Panc1 (cell line): ENCODE data around the gene TMEM61. TPM values are rescaled to one million over a fixed set of nuclear protein-coding genes. Genes with fewer than 3 reads are reported as not detected.

Experiments
- ATAC-seq: fragments of 200-7000 bp; cut with Tn5 transposase; 2 replicates; pipeline ENCODE4 v1.9.1; 2020; ENCODE audit warnings: mild to moderate bottlenecking, moderate library complexity
- BruUV-seq: library from RNA; stranded (reverse); fragments of 400-500 nt; replicated peaks from 2 replicates; lab custom pipeline; 2021; lab: Mats Ljungman, UMichigan
- CTCF ChIA-PET: fragments of 300-600 bp; sonication (Branson Sonifier 250); formaldehyde crosslinking; loops from one replicate; lab custom pipeline; 2022; ENCODE audit warnings: antibody characterized with exemption; lab: Charles Lee
- POLR2A ChIA-PET: fragments of 300-600 bp; sonication (Branson Sonifier 250); formaldehyde crosslinking; loops from one replicate; lab custom pipeline; 2022; ENCODE audit warnings: antibody characterized with exemption; lab: Charles Lee
- DNase-seq: peaks from one replicate; pipeline ENCODE4 v3.0.0-alpha.2; 2010; ENCODE audit warnings: low read depth, low spot score
- H3K27ac ChIP-seq: 2 replicates; pipeline ENCODE4 v1.5.1; 2011; ENCODE audit warnings: mild to moderate bottlenecking, low read length, inconsistent platforms
- H3K27me3 ChIP-seq: fragments of 200-500 bp; sonication (Bioruptor generic); 2 replicates; pipeline ENCODE4 v1.6.0; 2014; ENCODE audit warnings: low read length, inconsistent platforms; ENCODE audit not compliant: control insufficient read depth, insufficient read depth
- H3K36me3 ChIP-seq: fragments of 200-500 bp; sonication (Bioruptor generic); 2 replicates; pipeline ENCODE4 v1.5.1; 2014; ENCODE audit warnings: inconsistent platforms, mild to moderate bottlenecking, low read length, moderate library complexity; ENCODE audit not compliant: control insufficient read depth, insufficient read depth
- H3K4me1 ChIP-seq: 2 replicates; pipeline ENCODE4 v1.5.1; 2011; ENCODE audit warnings: inconsistent platforms, mild to moderate bottlenecking, low read length, moderate library complexity; ENCODE audit not compliant: control insufficient read depth, insufficient read depth
- H3K4me3 ChIP-seq, 2 experiments: 2 replicates each; pipeline ENCODE4 v1.5.1; 2011 to 2012; ENCODE audit warnings: low read depth in 2 of 2, low read length in 2 of 2, mild to moderate bottlenecking in 2 of 2, inconsistent platforms in 1 of 2, moderate library complexity in 1 of 2
- H3K9me3 ChIP-seq: fragments of 200-500 bp; sonication (Bioruptor generic); 2 replicates; pipeline ENCODE4 v1.5.1; 2014; ENCODE audit warnings: low read depth, mild to moderate bottlenecking, inconsistent platforms, low read length, moderate library complexity; ENCODE audit not compliant: control insufficient read depth, insufficient read depth
- CTCF ChIP-seq: fragments of 450-650 bp; IDR thresholded peaks from 2 replicates; pipeline ENCODE4 v1.5.1; 2017; ENCODE audit warnings: mild to moderate bottlenecking
- POLR2AphosphoS5 ChIP-seq: IDR thresholded peaks from 2 replicates; pipeline ENCODE4 v1.6.1; 2012; ENCODE audit warnings: mild to moderate bottlenecking, low read depth, low read length, moderate library complexity
- REST ChIP-seq, 2 experiments: IDR thresholded peaks; 2 replicates each; pipeline ENCODE4 v1.6.1; 2011 to 2012; ENCODE audit warnings: low read depth in 2 of 2, control low read depth in 1 of 2, low read length in 1 of 2, mild to moderate bottlenecking in 1 of 2, moderate library complexity in 1 of 2; ENCODE audit not compliant: insufficient read depth in 1 of 2
- SIN3A ChIP-seq: IDR thresholded peaks from 2 replicates; pipeline ENCODE4 v1.6.1; 2012; ENCODE audit warnings: low read depth, mild to moderate bottlenecking, low read length, moderate library complexity, borderline replicate concordance; ENCODE audit not compliant: insufficient read depth
- TCF7L2 ChIP-seq: IDR thresholded peaks from 2 replicates; pipeline ENCODE4 v1.6.1; 2011; ENCODE audit warnings: mild to moderate bottlenecking, low read depth, low read length, inconsistent platforms
- in situ Hi-C: cut with HindIII; loops from 2 replicates; pipeline ENCODE4 v1.10.0; 2016; ENCODE audit warnings: low sequenced_read_pairs, low pct_unique_long_range_greater_than_20kb
- intact Hi-C: fragments of 100-400 bp; cut with micrococcal nuclease; formaldehyde crosslinking; loops from one replicate; pipeline ENCODE4 v1.10.0; 2022; ENCODE audit not compliant: unreplicated experiment
- total RNA-seq: library from RNA; stranded (reverse); gene quantifications from one replicate; pipeline ENCODE4 v1.2.1, GENCODE V29; 2021; ENCODE audit not compliant: unreplicated experiment

TMEM61 gene
- total RNA-seq, 1 experiment from 2014 or later = not detected

GRCh38 chr1:55038552-55038838 lies 58.1 kb downstream of the TMEM61 start:
- no peak overlapping the region for H3K4me3 ChIP-seq
- TF ChIP-seq CTCF (no peak), REST (IDR thresholded peaks at IDR 0.05; ENCODE audit: insufficient read depth in 1 of 2, low read depth in 2 of 2, low read length in 1 of 2) (no peak), TCF7L2 (no peak), POLR2AphosphoS5 (no peak), SIN3A (no peak)
- in situ Hi-C loops (no loop called here), intact Hi-C loops (no loop called here)
- H3K9me3 ChIP-seq = no peaks in the 10 kb centered on the region
- H3K27ac ChIP-seq = no peak overlapping the region
- peaks cover 44% of the 10 kb centered on the region for H3K27me3 ChIP-seq
- no peak for ATAC-seq
- ChIA-PET POLR2A (no interaction called here), CTCF (interaction anchor here (0.7 kb wide), 1 partner anchor 22 kb away, joined by 3 read pairs; no protein-coding TSS in a partner anchor)
- no peaks in the 10 kb centered on the region for H3K36me3 ChIP-seq
- DNase-seq = no peak
- peaks cover 8% of the 10 kb centered on the region; the same call in 1 of the 2 replicates for H3K4me1 ChIP-seq
- no TSS peak for BruUV-seq

GRCh38 chr1:55038974-55039341 lies 58.5 kb downstream of the TMEM61 start:
- ChIA-PET CTCF (interaction anchor here (0.7 kb wide), 1 partner anchor 22 kb away, joined by 3 read pairs; no protein-coding TSS in a partner anchor), POLR2A (no interaction called here)
- intact Hi-C loops (no loop called here), in situ Hi-C loops (no loop called here)
- no peak overlapping the region for H3K4me3 ChIP-seq
- ATAC-seq = no peak
- H3K27ac ChIP-seq = no peak overlapping the region
- H3K27me3 ChIP-seq = peaks cover 44% of the 10 kb centered on the region
- no TSS peak for BruUV-seq
- peaks cover 8% of the 10 kb centered on the region; the same call in 1 of the 2 replicates for H3K4me1 ChIP-seq
- TF ChIP-seq TCF7L2 (no peak), CTCF (no peak), SIN3A (no peak), REST (IDR thresholded peaks at IDR 0.05; ENCODE audit: insufficient read depth in 1 of 2, low read depth in 2 of 2, low read length in 1 of 2) (no peak), POLR2AphosphoS5 (no peak)
- no peaks in the 10 kb centered on the region for H3K9me3 ChIP-seq
- DNase-seq = no peak
- no peaks in the 10 kb centered on the region for H3K36me3 ChIP-seq
